Activated CD4-positive, alpha-beta T cell treated with anti-CD3 and anti-CD28 coated beads, Interleukin-2, amount 10 ng/mL, durations not matched to agents 7 days and 5 days (primary cell): ENCODE data around the gene ZBTB39. TPM values are rescaled to one million over a fixed set of nuclear protein-coding genes. Genes with fewer than 3 reads are reported as not detected.
"Not testable (repeated sequence)": the region's sequence is repeated elsewhere in the genome, so short reads cannot be mapped to it uniquely, and the experiment has no call there.

Experiments
- CTCF ChIA-PET: fragments of 350-600 bp; sonication (Branson Sonifier 250); formaldehyde crosslinking; loops from one replicate; lab custom pipeline; 2021; ENCODE audit warnings: antibody characterized with exemption; lab: Charles Lee
- POLR2A ChIA-PET: fragments of 350-600 bp; sonication (Branson Sonifier 250); formaldehyde crosslinking; loops from one replicate; lab custom pipeline; 2021; ENCODE audit warnings: antibody characterized with exemption; lab: Charles Lee
- DNase-seq: peaks from one replicate; pipeline ENCODE4 v3.0.0-alpha.2; 2020
- H3K27ac Mint-ChIP-seq: one replicate; pipeline ENCODE4 v1.8.0; 2021; ENCODE audit warnings: mild to moderate bottlenecking, moderate library complexity, mixed read lengths
- H3K27me3 Mint-ChIP-seq: one replicate; pipeline ENCODE4 v1.8.0; 2021; ENCODE audit warnings: mixed read lengths
- H3K36me3 Mint-ChIP-seq: one replicate; pipeline ENCODE4 v1.8.0; 2021; ENCODE audit warnings: low read depth, mixed read lengths
- H3K4me1 Mint-ChIP-seq: one replicate; pipeline ENCODE4 v1.8.0; 2021; ENCODE audit warnings: mixed read lengths
- H3K4me3 Mint-ChIP-seq: one replicate; pipeline ENCODE4 v1.8.0; 2021; ENCODE audit warnings: mild to moderate bottlenecking, moderate library complexity, mixed read lengths
- H3K9me3 Mint-ChIP-seq: one replicate; pipeline ENCODE4 v1.8.0; 2021; ENCODE audit warnings: mixed read lengths
- total RNA-seq, 2 experiments: library from RNA; stranded (reverse); gene quantifications; one replicate each; pipeline ENCODE4 v1.2.3, GENCODE V29; 2021

Gene ZBTB39
- total RNA-seq, 2 experiments from 2014 or later: 8.8 to 9.5 TPM

- no peak overlapping the region for H3K4me3 Mint-ChIP-seq
Measured at GRCh38 chr12:57027011-57027804, 20.9 kb upstream of the ZBTB39 start.

GRCh38 chr12:57025196-57025595 is 18.9 kb upstream of the ZBTB39 start:
- no peak for DNase-seq
- no peaks in the 10 kb centered on the region for H3K9me3 Mint-ChIP-seq
- no peaks in the 10 kb centered on the region for H3K27me3 Mint-ChIP-seq
- ChIA-PET POLR2A (no interaction called here), CTCF (interaction anchor here (0.9 to 2.4 kb wide), 5 partner anchors 9 to 35 kb away, joined by 3 to 6 read pairs (median 4); partner anchors contain the start of gene TAC3)
- no peak overlapping the region for H3K4me3 Mint-ChIP-seq
- H3K4me1 Mint-ChIP-seq: peaks cover 33% of the 10 kb centered on the region
- no peaks in the 10 kb centered on the region for H3K36me3 Mint-ChIP-seq
- H3K27ac Mint-ChIP-seq: no peak overlapping the region

More at GRCh38 chr12:57027011-57027804, 20.9 kb upstream of the ZBTB39 start:
- no peak for DNase-seq
- ChIA-PET POLR2A (no interaction called here), CTCF (interaction anchor here (1.0 to 2.5 kb wide), 9 partner anchors 9 to 84 kb away, joined by 4 to 10 read pairs (median 5); partner anchors contain the start of gene STAT6)
- Mint-ChIP-seq H3K36me3 (no peaks in the 10 kb centered on the region), H3K9me3 (no peaks in the 10 kb centered on the region), H3K4me1 (peaks cover 45% of the 10 kb centered on the region), H3K27ac (peak overlapping the region; percentile 87), H3K27me3 (no peaks in the 10 kb centered on the region)

GRCh38 chr12:57022324-57022723 is 16.0 kb upstream of the ZBTB39 start:
- H3K9me3 Mint-ChIP-seq, H3K36me3 Mint-ChIP-seq, H3K4me3 Mint-ChIP-seq, H3K27me3 Mint-ChIP-seq, POLR2A ChIA-PET, DNase-seq: not testable (repeated sequence)
- peak overlapping the region; percentile 25 for H3K27ac Mint-ChIP-seq
- CTCF ChIA-PET: interaction anchor here (1.0 to 1.4 kb wide), 5 partner anchors 16 to 217 kb away, joined by 3 read pairs; no protein-coding TSS in a partner anchor
- H3K4me1 Mint-ChIP-seq: peaks cover 27% of the 10 kb centered on the region

GRCh38 chr12:57019983-57020719 is 13.8 kb upstream of the ZBTB39 start:
- no peak overlapping the region for H3K4me3 Mint-ChIP-seq
- DNase-seq: no peak
- peaks cover 16% of the 10 kb centered on the region for H3K4me1 Mint-ChIP-seq
- no peaks in the 10 kb centered on the region for H3K9me3 Mint-ChIP-seq
- no peaks in the 10 kb centered on the region for H3K36me3 Mint-ChIP-seq
- peak overlapping the region; percentile 77 for H3K27ac Mint-ChIP-seq
- POLR2A ChIA-PET: no interaction called here
- CTCF ChIA-PET: interaction anchor here (1.5 to 1.9 kb wide), 5 partner anchors 11 to 92 kb away, joined by 4 to 7 read pairs (median 5); partner anchors contain the start of gene STAT6
- peaks cover 6% of the 10 kb centered on the region for H3K27me3 Mint-ChIP-seq

GRCh38 chr12:57018906-57019305 is 12.6 kb upstream of the ZBTB39 start:
- Mint-ChIP-seq H3K4me1 (peaks cover 16% of the 10 kb centered on the region), H3K27ac (no peak overlapping the region), H3K27me3 (peaks cover 14% of the 10 kb centered on the region), H3K4me3 (no peak overlapping the region), H3K36me3 (no peaks in the 10 kb centered on the region), H3K9me3 (no peaks in the 10 kb centered on the region)
- ChIA-PET POLR2A (no interaction called here), CTCF (interaction anchor here (0.6 to 1.9 kb wide), 5 partner anchors 11 to 432 kb away, joined by 3 to 7 read pairs (median 4); partner anchors contain the start of gene STAT6)
- DNase-seq: no peak

- peaks cover 16% of the 10 kb centered on the region for H3K4me1 Mint-ChIP-seq
- H3K27ac Mint-ChIP-seq, DNase-seq, H3K4me3 Mint-ChIP-seq, H3K36me3 Mint-ChIP-seq, H3K9me3 Mint-ChIP-seq, POLR2A ChIA-PET: not testable (repeated sequence)
- CTCF ChIA-PET: interaction anchor here (0.6 to 1.9 kb wide), 5 partner anchors 10 to 432 kb away, joined by 3 to 7 read pairs (median 4); partner anchors contain the start of gene STAT6
- peaks cover 17% of the 10 kb centered on the region for H3K27me3 Mint-ChIP-seq
Measured at GRCh38 chr12:57018353-57018752, 12.0 kb upstream of the ZBTB39 start.

GRCh38 chr12:57016348-57016747 is 10.0 kb upstream of the ZBTB39 start, which contains the start of gene TAC3:
Gene TAC3, minus strand, starts transcription at chr12:57016529. Its CDS starts 732 bp downstream, at chr12:57015797.
- ChIA-PET POLR2A (no interaction called here), CTCF (interaction anchor here (1.0 to 2.7 kb wide), 10 partner anchors 8 to 96 kb away, joined by 3 to 8 read pairs (median 5); no protein-coding TSS in a partner anchor)
- no peaks in the 10 kb centered on the region for H3K36me3 Mint-ChIP-seq
- peaks cover 31% of the 10 kb centered on the region for H3K4me1 Mint-ChIP-seq
- H3K9me3 Mint-ChIP-seq: no peaks in the 10 kb centered on the region
- peaks cover 17% of the 10 kb centered on the region for H3K27me3 Mint-ChIP-seq
- H3K27ac Mint-ChIP-seq: no peak within 1 kb of the TSS
- no peak within 1 kb of the TSS for H3K4me3 Mint-ChIP-seq
- DNase-seq: no peak

- Mint-ChIP-seq H3K36me3 (no peaks in the 10 kb centered on the region), H3K4me1 (peaks cover 41% of the 10 kb centered on the region), H3K4me3 (no peak overlapping the region), H3K27me3 (peaks cover 17% of the 10 kb centered on the region), H3K27ac (peak overlapping the region; percentile 25), H3K9me3 (no peaks in the 10 kb centered on the region)
- no peak for DNase-seq
- CTCF ChIA-PET: interaction anchor here (0.6 to 1.7 kb wide), 5 partner anchors 9 to 256 kb away, joined by 3 to 4 read pairs (median 3); no protein-coding TSS in a partner anchor
- POLR2A ChIA-PET: no interaction called here
Measured at GRCh38 chr12:57012600-57013465, 6.5 kb upstream of the ZBTB39 start.

GRCh38 chr12:57011438-57012424 is 5.4 kb upstream of the ZBTB39 start:
- Mint-ChIP-seq H3K36me3 (peaks cover under 1% of the 10 kb centered on the region), H3K4me1 (peaks cover 51% of the 10 kb centered on the region), H3K27ac (peak overlapping the region; percentile 82), H3K27me3 (peaks cover 17% of the 10 kb centered on the region), H3K9me3 (no peaks in the 10 kb centered on the region), H3K4me3 (peak overlapping the region; percentile 28)
- DNase-seq: peak; percentile 42
- ChIA-PET POLR2A (interaction anchor here (0.9 kb wide), 1 partner anchor 100 kb away, joined by 4 read pairs; no protein-coding TSS in a partner anchor), CTCF (interaction anchor here (1.0 to 1.7 kb wide), 6 partner anchors 8 to 85 kb away, joined by 3 to 7 read pairs (median 4); no protein-coding TSS in a partner anchor)

GRCh38 chr12:57010627-57011247 is 4.4 kb upstream of the ZBTB39 start:
- no peaks in the 10 kb centered on the region for H3K9me3 Mint-ChIP-seq
- peak overlapping the region; percentile 82 for H3K27ac Mint-ChIP-seq
- no peak overlapping the region for H3K4me3 Mint-ChIP-seq
- CTCF ChIA-PET: interaction anchor here (0.6 to 1.3 kb wide), 6 partner anchors 9 to 88 kb away, joined by 3 to 7 read pairs (median 4); no protein-coding TSS in a partner anchor
- H3K4me1 Mint-ChIP-seq: peaks cover 54% of the 10 kb centered on the region
- POLR2A ChIA-PET: interaction anchor here (0.9 kb wide), 1 partner anchor 101 kb away, joined by 4 read pairs; no protein-coding TSS in a partner anchor
- peaks cover 1% of the 10 kb centered on the region for H3K36me3 Mint-ChIP-seq
- peaks cover 17% of the 10 kb centered on the region for H3K27me3 Mint-ChIP-seq
- no peak for DNase-seq
